Nucleus accumbens (tissue), 56 donors: ENCODE measurements around the gene IQGAP3.
A peak's percentile ranks its signal among the peaks of the same experiment; 100 is the strongest.

Experiments used
- DNase-seq, 56 donors: peaks; one replicate each; lab custom pipeline; 2025; lab: John Stamatoyannopoulos, UW

IQGAP3 gene

GRCh38 chr1:156498432-156499193, 73.8 kb downstream of the IQGAP3 start:
- peak in 9 of 56 donors; percentile 14 to 50 (median 41) for DNase-seq

- DNase-seq = peak in 18 of 56 donors; percentile 25 to 46 (median 34)
Measured at GRCh38 chr1:156497743-156498431, 74.5 kb downstream of the IQGAP3 start.

GRCh38 chr1:156497078-156497742, 75.2 kb downstream of the IQGAP3 start:
- DNase-seq = no peak

- DNase-seq = peak in 7 of 56 donors; percentile 22 to 56 (median 29)
Measured at GRCh38 chr1:156496211-156496761, 76.1 kb downstream of the IQGAP3 start.

GRCh38 chr1:156495401-156496140, 76.8 kb downstream of the IQGAP3 start:
- peak in 1 of 56 donors; percentile 27 for DNase-seq

GRCh38 chr1:156494309-156494895, 78.0 kb downstream of the IQGAP3 start:
- no peak for DNase-seq

- no peak for DNase-seq
Measured at GRCh38 chr1:156493742-156494141, 78.6 kb downstream of the IQGAP3 start.

GRCh38 chr1:156493154-156493631, 79.2 kb downstream of the IQGAP3 start:
- DNase-seq = peak in 3 of 56 donors; percentile 25 to 57 (median 40)

- peak in 24 of 56 donors; percentile 23 to 70 (median 37) for DNase-seq
Measured at GRCh38 chr1:156492591-156493080, 79.7 kb downstream of the IQGAP3 start.

- no peak for DNase-seq
Measured at GRCh38 chr1:156492013-156492590, 80.3 kb downstream of the IQGAP3 start.

GRCh38 chr1:156491151-156491949, 81.0 kb downstream of the IQGAP3 start:
- peak in 1 of 56 donors; percentile 17 for DNase-seq

- peak in 5 of 56 donors; percentile 16 to 58 (median 36) for DNase-seq
Measured at GRCh38 chr1:156490401-156491032, 81.8 kb downstream of the IQGAP3 start.

GRCh38 chr1:156489935-156490293, 82.5 kb downstream of the IQGAP3 start:
- DNase-seq = no peak

GRCh38 chr1:156489166-156489934, 83.0 kb downstream of the IQGAP3 start:
- peak in 51 of 56 donors; percentile 24 to 88 (median 65) for DNase-seq

- DNase-seq = no peak
Measured at GRCh38 chr1:156488566-156489165, 83.7 kb downstream of the IQGAP3 start.

GRCh38 chr1:156487862-156488261, 84.5 kb downstream of the IQGAP3 start:
- no peak for DNase-seq
